Tibial nerve (tissue), 4 donors: ENCODE measurements around the gene ATXN10. TPM values are rescaled to one million over a fixed set of nuclear protein-coding genes. Genes with fewer than 3 reads are reported as not detected.

ENCODE experiments used
- DNase-seq, 2 donors: peaks; one replicate each; pipeline ENCODE4 v3.0.0-alpha.2; 2019; ENCODE audit warnings: low spot score in 2 of 2
- H3K27ac ChIP-seq, 4 donors: fragments of 200-600 bp; sonication (generic) in 3 of 4; one replicate each; pipeline ENCODE4 v1.5.1; 2017 to 2019; ENCODE audit warnings: mild to moderate bottlenecking in 1 of 4
- H3K27me3 ChIP-seq, 2 donors: fragments of 200-600 bp; sonication (generic) in 1 of 2; one replicate each; pipeline versions ENCODE4 v1.5.1 to v1.6.0; 2017 to 2019
- H3K36me3 ChIP-seq, 3 donors: fragments of 200-600 bp; sonication (generic); one replicate each; pipeline ENCODE4 v1.5.1; 2018 to 2019
- H3K4me1 ChIP-seq, 4 donors: fragments of 200-600 bp; sonication (generic) in 3 of 4; one replicate each; pipeline ENCODE4 v1.5.1; 2017 to 2019
- H3K4me3 ChIP-seq, 4 donors: fragments of 200-600 bp; sonication (generic) in 3 of 4; one replicate each; pipeline ENCODE4 v1.5.1; 2017 to 2019; ENCODE audit warnings: mild to moderate bottlenecking in 1 of 4, moderate library complexity in 1 of 4
- H3K9me3 ChIP-seq, 4 donors: fragments of 200-600 bp; sonication (generic) in 3 of 4; one replicate each; pipeline ENCODE4 v1.5.1; 2017 to 2019
- EP300 ChIP-seq, 2 donors: sonication (generic); formaldehyde crosslinking; IDR thresholded peaks; one replicate each; pipeline ENCODE4 v1.6.1; 2017; ENCODE audit warnings: antibody characterized with exemption in 2 of 2, mild to moderate bottlenecking in 1 of 2
- POLR2A ChIP-seq, 2 donors: fragments of 450-650 bp; IDR thresholded peaks; one replicate each; pipeline ENCODE4 v1.6.1; 2017; ENCODE audit warnings: antibody characterized with exemption in 2 of 2, mild to moderate bottlenecking in 2 of 2, moderate library complexity in 2 of 2
- WGBS, 2 donors: methylation state at CpG; one replicate each; pipeline ENCODE4 v1.1.5; 2018; 5-methylcytosine and 5-hydroxymethylcytosine counted together
- total RNA-seq, 4 donors: library from RNA; depleted of rRNA; stranded (reverse); fragments of >200 nt; gene quantifications; one replicate each; pipeline ENCODE4 v1.1.0, GENCODE V29; 2016
- TF ChIP-seq, protein P1 (sequence below), 5 experiments: fragments of 200-600 bp in 3 of 5; fragments of 450-650 bp in 2 of 5; sonication (generic) in 3 of 5; IDR thresholded peaks; one replicate each; pipeline ENCODE4 v1.5.1; 2016 to 2019; ENCODE audit warnings: antibody characterized with exemption in 5 of 5, mild to moderate bottlenecking in 3 of 5, moderate library complexity in 2 of 5

The ATXN10 gene
- total RNA-seq, 4 donors from 2014 or later: 163 to 197 (median 178) TPM

DNA sequence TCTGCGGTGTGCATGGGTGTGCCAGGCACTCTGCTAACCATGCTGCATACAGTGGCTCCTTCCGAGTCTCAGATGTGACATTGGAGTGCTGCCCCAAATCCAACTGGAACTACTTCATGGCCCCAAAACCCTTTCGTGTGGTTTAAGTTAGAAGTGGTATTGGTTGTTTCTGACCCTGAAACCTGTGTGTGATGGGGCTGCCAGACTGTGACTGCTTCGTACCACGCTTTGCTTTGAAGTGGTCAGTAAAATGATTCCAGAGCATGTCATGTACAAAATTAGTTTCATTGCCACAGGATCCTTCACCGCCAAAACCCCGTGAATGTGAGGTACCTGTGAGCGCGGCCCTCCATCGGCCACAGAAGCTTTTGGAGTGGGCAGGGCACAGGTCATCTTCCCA, 163.2 kb downstream of the ATXN10 start:
- H3K27ac ChIP-seq: no peak overlapping the region
- peaks cover 0 to 4% (median 0%) of the 10 kb centered on the region in 4 donors for H3K4me1 ChIP-seq
- no peak overlapping the region for H3K4me3 ChIP-seq
- no peaks in the 10 kb centered on the region for H3K9me3 ChIP-seq
- DNase-seq: no peak
- no peaks in the 10 kb centered on the region for H3K27me3 ChIP-seq
- TF ChIP-seq POLR2A (IDR thresholded peaks at IDR 0.05) (no peak), EP300 (IDR thresholded peaks at IDR 0.05) (no peak)
- TF ChIP-seq, protein P1, sequence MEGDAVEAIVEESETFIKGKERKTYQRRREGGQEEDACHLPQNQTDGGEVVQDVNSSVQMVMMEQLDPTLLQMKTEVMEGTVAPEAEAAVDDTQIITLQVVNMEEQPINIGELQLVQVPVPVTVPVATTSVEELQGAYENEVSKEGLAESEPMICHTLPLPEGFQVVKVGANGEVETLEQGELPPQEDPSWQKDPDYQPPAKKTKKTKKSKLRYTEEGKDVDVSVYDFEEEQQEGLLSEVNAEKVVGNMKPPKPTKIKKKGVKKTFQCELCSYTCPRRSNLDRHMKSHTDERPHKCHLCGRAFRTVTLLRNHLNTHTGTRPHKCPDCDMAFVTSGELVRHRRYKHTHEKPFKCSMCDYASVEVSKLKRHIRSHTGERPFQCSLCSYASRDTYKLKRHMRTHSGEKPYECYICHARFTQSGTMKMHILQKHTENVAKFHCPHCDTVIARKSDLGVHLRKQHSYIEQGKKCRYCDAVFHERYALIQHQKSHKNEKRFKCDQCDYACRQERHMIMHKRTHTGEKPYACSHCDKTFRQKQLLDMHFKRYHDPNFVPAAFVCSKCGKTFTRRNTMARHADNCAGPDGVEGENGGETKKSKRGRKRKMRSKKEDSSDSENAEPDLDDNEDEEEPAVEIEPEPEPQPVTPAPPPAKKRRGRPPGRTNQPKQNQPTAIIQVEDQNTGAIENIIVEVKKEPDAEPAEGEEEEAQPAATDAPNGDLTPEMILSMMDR (IDR thresholded peaks at IDR 0.05): no peak
- peaks cover 0 to 23% (median 0%) of the 10 kb centered on the region in 3 donors for H3K36me3 ChIP-seq
- 91 to 95% methylated on average over 7 to 10 of the region's 10 CpGs for WGBS, 2 donors

DNA sequence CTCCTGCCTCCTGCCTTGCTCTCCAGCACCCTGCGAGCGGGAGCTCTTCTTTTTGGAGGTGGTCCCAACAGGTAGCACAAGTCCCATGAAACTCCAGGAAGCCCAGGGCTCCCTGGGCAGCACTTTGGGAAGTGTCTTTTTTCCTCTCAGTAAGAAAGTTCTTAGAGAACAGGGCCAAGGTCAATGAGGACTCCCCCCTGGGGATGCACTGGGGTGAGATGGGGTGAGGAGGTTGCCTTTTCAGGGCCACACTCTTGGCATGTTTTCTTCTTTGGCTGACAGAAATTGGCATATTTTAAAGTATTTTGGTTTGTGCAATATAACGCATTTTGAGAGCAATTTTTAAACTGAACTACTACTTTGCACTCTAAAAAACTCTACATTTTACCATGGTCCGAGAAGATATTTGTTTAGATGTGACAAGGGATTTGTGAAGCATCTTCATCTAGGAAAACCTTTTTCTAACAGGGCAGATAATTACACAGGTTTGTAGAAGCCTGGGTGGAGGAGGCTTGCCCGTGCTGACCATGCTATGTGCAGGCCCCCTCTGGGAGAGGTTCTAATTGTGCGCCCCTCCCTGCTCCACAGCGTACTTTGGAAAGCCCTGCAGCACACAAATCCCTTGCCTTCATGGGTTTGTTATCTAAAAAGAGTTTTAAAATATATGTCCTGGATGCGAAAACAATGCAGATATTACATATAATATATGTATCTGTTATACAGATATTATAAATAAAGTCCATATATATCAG, 165.0 kb downstream of the ATXN10 start:
- no peak overlapping the region for H3K27ac ChIP-seq
- no peak overlapping the region for H3K4me3 ChIP-seq
- peaks cover 0 to 23% (median 0%) of the 10 kb centered on the region in 3 donors for H3K36me3 ChIP-seq
- H3K4me1 ChIP-seq: peaks cover 0 to 4% (median 0%) of the 10 kb centered on the region in 4 donors
- WGBS, 2 donors: 77 to 82% methylated on average over 8 of the region's 8 CpGs
- H3K27me3 ChIP-seq: no peaks in the 10 kb centered on the region
- no peak for DNase-seq
- TF ChIP-seq EP300 (IDR thresholded peaks at IDR 0.05): no peak
- TF ChIP-seq, protein P1 (IDR thresholded peaks at IDR 0.05): no peak
- no peak for TF ChIP-seq POLR2A (IDR thresholded peaks at IDR 0.05)
- no peaks in the 10 kb centered on the region for H3K9me3 ChIP-seq

DNA sequence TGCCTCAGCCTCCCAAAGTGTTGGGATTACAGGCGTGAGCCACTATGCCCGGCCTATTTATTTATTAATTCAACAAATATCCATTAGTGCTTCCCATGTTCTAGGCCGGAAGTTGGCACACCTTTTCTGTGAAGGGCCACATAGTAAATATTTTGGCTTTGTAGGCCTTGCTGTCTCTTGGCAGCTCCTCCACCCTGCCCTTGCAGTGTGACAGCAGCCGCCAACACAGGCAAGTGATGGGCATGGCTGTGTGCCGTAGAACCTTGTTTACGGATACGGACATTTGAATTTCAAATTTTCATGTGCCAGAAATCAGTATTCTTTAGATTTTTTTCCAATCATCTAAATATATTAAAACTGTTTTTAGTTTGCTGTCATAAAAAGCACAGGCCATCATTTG, 165.9 kb downstream of the ATXN10 start:
- H3K27ac ChIP-seq: no peak overlapping the region
- no peak overlapping the region for H3K4me3 ChIP-seq
- no peaks in the 10 kb centered on the region for H3K9me3 ChIP-seq
- DNase-seq: no peak
- WGBS, 2 donors: 95 to 99% methylated on average over 7 of the region's 7 CpGs
- peaks cover 0 to 23% (median 0%) of the 10 kb centered on the region in 3 donors for H3K36me3 ChIP-seq
- peaks cover 0 to 7% (median 2%) of the 10 kb centered on the region in 4 donors for H3K4me1 ChIP-seq
- TF ChIP-seq, protein P1 (IDR thresholded peaks at IDR 0.05): no peak
- no peaks in the 10 kb centered on the region for H3K27me3 ChIP-seq

DNA sequence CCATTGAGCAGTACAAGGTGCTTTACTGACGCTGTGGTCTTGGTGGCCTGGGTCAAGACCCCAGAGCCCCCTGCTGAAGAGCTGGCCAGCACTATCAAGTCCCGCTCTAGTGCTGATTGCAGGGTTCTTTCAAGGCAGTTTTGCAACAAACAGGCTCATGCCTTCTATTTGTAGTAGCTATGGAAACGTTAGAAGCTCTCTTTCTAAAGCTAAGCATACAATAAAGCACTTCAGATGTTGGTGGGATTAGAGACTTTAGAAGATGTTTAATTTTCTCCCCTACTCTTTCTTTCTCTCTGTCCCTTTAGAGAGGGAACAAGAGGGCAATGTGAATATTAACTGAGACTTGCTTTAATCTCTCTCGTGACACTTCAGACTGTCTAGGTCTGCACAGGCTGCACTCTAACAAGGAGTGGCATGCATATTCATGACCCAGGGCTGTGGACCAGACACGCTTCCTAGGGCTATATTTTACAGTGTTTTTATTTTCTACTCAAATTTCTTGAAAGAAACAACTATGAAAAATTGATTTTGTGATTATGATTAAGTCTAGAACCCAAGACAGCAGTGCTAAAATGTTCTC, 166.8 kb downstream of the ATXN10 start:
- Histone ChIP-seq H3K4me1 (peaks cover 0 to 15% (median 4%) of the 10 kb centered on the region in 4 donors), H3K36me3 (peaks cover 0 to 25% (median 0%) of the 10 kb centered on the region in 3 donors), H3K4me3 (no peak overlapping the region), H3K27me3 (no peaks in the 10 kb centered on the region), H3K27ac (no peak overlapping the region), H3K9me3 (no peaks in the 10 kb centered on the region)
- no peak for DNase-seq
- 79 to 83% methylated on average over 5 of the region's 5 CpGs for WGBS, 2 donors
- TF ChIP-seq EP300 (IDR thresholded peaks at IDR 0.05) (no peak), POLR2A (IDR thresholded peaks at IDR 0.05) (no peak)
- TF ChIP-seq, protein P1 (IDR thresholded peaks at IDR 0.05): no peak

DNA sequence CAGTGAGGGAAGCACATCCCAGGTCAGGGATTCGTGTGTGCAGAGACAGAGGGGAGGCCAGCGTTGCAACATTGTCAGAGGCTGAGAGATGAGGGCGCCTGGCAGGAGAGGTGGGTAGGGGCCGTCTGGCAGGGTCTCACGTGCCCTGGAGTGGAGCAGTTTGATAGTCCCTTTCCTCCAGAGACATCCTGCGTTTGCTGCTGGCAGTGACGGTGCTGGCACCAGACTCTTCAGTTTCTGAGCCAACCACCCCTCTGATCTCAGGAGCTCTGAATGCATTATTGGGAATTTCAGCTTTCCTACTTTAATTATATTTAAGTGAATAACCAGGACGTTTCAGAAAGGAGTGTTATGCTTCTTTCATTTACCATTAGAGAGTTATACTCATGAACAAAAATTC, 168.8 kb downstream of the ATXN10 start:
- no peaks in the 10 kb centered on the region for H3K27me3 ChIP-seq
- 75 to 84% methylated on average over 8 of the region's 8 CpGs for WGBS, 2 donors
- TF ChIP-seq, protein P1 (IDR thresholded peaks at IDR 0.05): no peak
- TF ChIP-seq EP300 (IDR thresholded peaks at IDR 0.05): no peak
- TF ChIP-seq POLR2A (IDR thresholded peaks at IDR 0.05): no peak
- H3K9me3 ChIP-seq: no peaks in the 10 kb centered on the region
- DNase-seq: no peak
- no peak overlapping the region for H3K4me3 ChIP-seq
- H3K27ac ChIP-seq: no peak overlapping the region
- peaks cover 0 to 30% (median 4%) of the 10 kb centered on the region in 4 donors for H3K4me1 ChIP-seq
- H3K36me3 ChIP-seq: peaks cover 0 to 34% (median 0%) of the 10 kb centered on the region in 3 donors
